Fibroblast of skin of back (primary cell): Measurements from ENCODE around the gene ARHGDIA.

Experiments
- DNase-seq: peaks from one replicate; pipeline ENCODE4 v3.0.0-alpha.2; 2013

The ARHGDIA gene

GRCh38 chr17:81905993-81906392 is 34.9 kb upstream of the ARHGDIA start:
- no peak for DNase-seq

- no peak for DNase-seq
Measured at GRCh38 chr17:81905424-81905875, 34.3 kb upstream of the ARHGDIA start.

GRCh38 chr17:81904600-81905423 is 33.7 kb upstream of the ARHGDIA start:
- DNase-seq, result no peak

- no peak for DNase-seq
Measured at GRCh38 chr17:81903896-81904599, 32.9 kb upstream of the ARHGDIA start.

GRCh38 chr17:81903415-81903831 is 32.3 kb upstream of the ARHGDIA start:
- DNase-seq, result no peak

- DNase-seq, result no peak
Measured at GRCh38 chr17:81902653-81903414, 31.7 kb upstream of the ARHGDIA start.

- no peak for DNase-seq
Measured at GRCh38 chr17:81902023-81902652, 31.0 kb upstream of the ARHGDIA start, which contains the start of gene NPB. Gene NPB, plus strand, starts transcription at chr17:81902238. Its CDS starts 40 bp downstream, at chr17:81902278.

GRCh38 chr17:81901167-81902022 is 30.3 kb upstream of the ARHGDIA start:
- DNase-seq, result no peak

GRCh38 chr17:81900181-81900820 is 29.2 kb upstream of the ARHGDIA start:
- DNase-seq, result no peak

- DNase-seq, result no peak
Measured at GRCh38 chr17:81899514-81900166, 28.5 kb upstream of the ARHGDIA start.

- no peak for DNase-seq
Measured at GRCh38 chr17:81898885-81899284, 27.7 kb upstream of the ARHGDIA start.

- DNase-seq, result peak; percentile 99
Measured at GRCh38 chr17:81898029-81898866, 27.1 kb upstream of the ARHGDIA start.

GRCh38 chr17:81895400-81895799 is 24.3 kb upstream of the ARHGDIA start:
- no peak for DNase-seq

- no peak for DNase-seq
Measured at GRCh38 chr17:81891303-81891552, 20.1 kb upstream of the ARHGDIA start.

GRCh38 chr17:81890447-81891302 is 19.5 kb upstream of the ARHGDIA start:
- DNase-seq, result no peak

GRCh38 chr17:81889602-81890001 is 18.5 kb upstream of the ARHGDIA start:
- DNase-seq, result no peak

- no peak for DNase-seq
Measured at GRCh38 chr17:81888988-81889595, 18.0 kb upstream of the ARHGDIA start.
